ENCODE results near the gene ARHGAP19.
A peak's percentile ranks its signal among the peaks of the same experiment; 100 is the strongest.

Gene ARHGAP19

DNA sequence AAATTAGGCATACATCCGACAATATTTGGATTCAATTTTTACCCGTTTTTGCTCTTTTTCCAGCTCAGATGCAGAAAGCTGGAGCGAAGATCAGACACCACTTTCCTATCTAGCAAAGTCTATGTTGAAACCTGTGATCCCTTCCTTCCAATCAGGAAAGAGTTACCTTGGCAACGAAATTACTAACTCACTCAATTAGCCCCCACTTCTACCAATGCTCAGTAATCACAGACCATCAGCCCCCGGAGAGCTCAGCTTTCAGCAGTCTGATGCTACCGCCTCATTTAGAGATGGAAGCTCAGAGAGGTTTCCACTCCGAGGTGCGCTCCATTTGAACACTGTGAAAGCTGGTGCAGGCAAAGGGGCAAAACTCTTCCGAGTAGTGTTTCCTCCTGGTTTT is 33.3 kb upstream of the ARHGAP19 start:
- peak in 39 of 42 donors; percentile 22 to 92 (median 62) for DNase-seq
- intact Hi-C loops (cut with DNase I), result no loop called here

- intact Hi-C loops (cut with DNase I), result no loop called here
- DNase-seq, result no peak
These were observed 31.1 kb upstream of the ARHGAP19 start for GRCh38 chr10:97323501-97323900.

- intact Hi-C loops (cut with DNase I), result no loop called here
- peak in 13 of 42 donors; percentile 11 to 66 (median 43) for DNase-seq
These were observed 29.4 kb upstream of the ARHGAP19 start for GRCh38 chr10:97321804-97322190.

DNA sequence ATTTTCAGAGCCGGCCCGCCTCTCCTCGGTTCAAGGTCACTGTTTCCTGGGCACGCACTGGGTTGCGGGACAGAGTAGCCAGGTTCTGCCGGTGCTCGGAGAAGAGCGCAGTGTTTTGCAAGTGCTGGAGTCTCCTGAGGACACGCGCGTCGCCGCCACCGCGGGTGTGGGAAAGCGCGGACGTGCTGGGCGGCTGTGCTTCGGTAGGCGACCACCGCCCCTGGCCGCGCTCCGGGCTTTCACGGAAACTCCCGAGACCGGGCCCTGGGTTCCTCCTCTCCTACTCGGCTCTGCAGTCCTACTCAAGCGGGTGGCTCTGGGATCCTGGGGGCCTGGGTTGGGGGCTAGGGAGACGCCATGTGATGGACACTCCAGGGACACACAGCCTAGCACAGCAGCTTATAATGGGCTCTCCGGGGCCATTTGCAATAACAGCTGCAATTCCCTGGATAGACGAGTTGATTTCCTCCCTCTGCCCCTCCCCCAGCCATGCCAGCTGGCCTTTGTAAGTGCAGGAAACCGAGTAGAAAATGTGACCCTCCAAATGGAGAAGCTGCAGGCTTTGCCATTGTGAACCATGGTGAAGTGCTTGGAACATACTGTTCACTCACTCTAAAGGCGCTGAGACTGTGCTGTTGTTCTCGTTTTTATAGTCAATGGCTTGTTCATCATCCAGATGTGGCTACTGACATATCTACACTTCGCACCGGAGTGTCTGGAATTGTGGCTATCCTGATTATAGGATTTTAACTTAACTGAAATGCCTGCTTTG is 28.8 kb upstream of the ARHGAP19 start:
- intact Hi-C loops (cut with DNase I), result no loop called here
- DNase-seq, result peak in 39 of 42 donors; percentile 31 to 83 (median 65)

DNA sequence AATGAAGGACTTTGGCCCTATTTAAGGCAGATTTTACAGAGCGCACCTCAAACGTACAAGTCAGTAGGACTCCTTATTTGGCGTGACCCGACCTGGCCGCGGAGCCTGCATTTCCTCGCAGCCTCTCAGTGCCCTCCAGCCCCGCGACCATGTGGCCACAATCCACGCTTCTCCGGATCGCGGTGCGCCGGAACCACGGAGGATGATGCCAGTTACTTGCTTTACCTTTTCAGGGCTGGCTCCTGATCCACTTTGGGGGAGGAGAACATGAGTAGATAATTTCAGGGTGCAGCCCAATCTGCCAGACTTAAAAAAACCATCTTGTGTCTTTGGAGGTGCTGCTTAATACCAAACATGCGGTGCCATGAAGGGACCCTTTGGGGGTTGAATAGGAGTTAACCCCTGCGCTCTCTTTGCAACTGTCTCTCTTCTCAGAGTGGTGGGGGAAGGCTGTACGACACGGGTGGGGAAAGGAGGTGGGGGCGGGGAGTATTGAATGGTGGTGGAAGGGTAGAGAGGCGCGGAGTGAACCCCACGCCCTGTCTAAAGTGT is 28.1 kb upstream of the ARHGAP19 start:
- DNase-seq, result peak in 32 of 42 donors; percentile 8 to 67 (median 42)
- intact Hi-C loops (cut with DNase I), result no loop called here

- peak; percentile 28 to 83 (median 68) for DNase-seq
These were observed 27.4 kb upstream of the ARHGAP19 start for GRCh38 chr10:97319671-97320479.

DNA sequence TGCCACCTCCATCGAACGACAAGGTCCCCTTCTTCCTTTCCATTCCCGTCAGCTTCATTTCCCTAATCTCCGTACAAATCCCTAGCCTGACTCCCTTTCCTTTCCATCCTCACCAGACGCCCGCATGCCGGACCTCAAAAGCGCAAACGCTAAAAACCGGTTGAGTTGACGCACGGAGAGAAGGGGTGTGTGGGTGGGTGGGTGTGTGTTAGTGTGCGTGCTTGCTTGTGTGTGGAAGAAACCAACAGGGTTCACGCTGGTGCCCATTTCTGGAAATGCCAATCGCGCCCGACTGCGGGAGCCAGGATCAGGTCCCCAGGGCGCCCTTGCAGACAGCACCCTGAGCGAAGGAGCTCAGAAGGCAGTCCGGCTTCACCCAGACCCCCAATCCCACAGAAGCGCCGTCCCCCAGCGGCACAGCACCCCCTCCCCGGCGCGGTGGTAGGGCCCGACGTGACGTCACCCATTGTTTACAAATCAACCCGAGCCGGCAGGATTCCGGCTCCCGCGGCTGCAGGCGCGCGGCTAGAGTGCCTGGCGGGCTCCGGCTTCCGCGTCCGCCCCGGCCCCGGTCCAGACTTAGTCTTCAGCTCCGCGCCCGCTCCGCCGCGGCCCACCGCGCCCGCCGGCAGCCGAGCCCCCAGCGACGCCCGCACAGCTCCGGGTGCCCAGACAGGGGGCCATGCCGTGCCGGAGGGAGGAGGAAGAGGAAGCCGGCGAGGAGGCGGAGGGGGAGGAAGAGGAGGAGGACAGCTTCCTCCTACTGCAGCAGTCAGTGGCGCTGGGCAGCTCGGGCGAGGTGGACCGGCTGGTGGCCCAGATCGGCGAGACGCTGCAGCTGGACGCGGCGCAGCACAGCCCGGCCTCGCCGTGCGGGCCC is 26.6 kb upstream of the ARHGAP19 start, which contains the start of gene FRAT1:
Gene FRAT1 (plus strand): TSS at position 500 of the 880 bp plus-strand sequence. CDS start 183 bp downstream, at position 683.
- DNase-seq, result peak; percentile 78 to 96 (median 91)
- intact Hi-C loops (cut with DNase I), result loop anchor here (1.0 kb wide), 1 partner anchor 15 kb away; the partner anchor contains the start of gene FRAT2

More at GRCh38 chr10:97319671-97320479, 27.4 kb upstream of the ARHGAP19 start:
- intact Hi-C loops (cut with DNase I), result loop anchor here (1.0 kb wide), 1 partner anchor 14 kb away; the partner anchor contains the start of gene FRAT2

DNA sequence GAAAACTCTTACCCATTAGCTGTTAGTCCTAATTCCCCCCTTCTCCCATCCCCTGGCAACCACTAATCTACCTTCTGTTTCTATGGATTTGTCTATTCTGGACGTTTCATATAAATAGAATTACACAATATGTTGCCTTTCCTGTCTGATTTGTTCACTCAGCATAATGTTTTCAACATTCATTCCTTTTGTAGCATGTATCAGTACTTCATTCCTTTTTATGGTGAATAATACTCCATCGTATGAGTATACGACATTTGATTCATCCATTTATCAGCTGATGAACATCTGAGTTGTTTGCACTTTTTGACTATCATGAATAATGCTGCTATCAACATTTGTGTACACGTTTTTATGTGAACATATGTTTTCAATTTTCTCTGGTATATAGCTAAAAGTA is 22.2 kb upstream of the ARHGAP19 start:
- intact Hi-C loops (cut with DNase I), result no loop called here
- no peak for DNase-seq

- DNase-seq, result no peak
- intact Hi-C loops (cut with DNase I), result no loop called here
These were observed 20.5 kb upstream of the ARHGAP19 start for GRCh38 chr10:97312897-97313296.

DNA sequence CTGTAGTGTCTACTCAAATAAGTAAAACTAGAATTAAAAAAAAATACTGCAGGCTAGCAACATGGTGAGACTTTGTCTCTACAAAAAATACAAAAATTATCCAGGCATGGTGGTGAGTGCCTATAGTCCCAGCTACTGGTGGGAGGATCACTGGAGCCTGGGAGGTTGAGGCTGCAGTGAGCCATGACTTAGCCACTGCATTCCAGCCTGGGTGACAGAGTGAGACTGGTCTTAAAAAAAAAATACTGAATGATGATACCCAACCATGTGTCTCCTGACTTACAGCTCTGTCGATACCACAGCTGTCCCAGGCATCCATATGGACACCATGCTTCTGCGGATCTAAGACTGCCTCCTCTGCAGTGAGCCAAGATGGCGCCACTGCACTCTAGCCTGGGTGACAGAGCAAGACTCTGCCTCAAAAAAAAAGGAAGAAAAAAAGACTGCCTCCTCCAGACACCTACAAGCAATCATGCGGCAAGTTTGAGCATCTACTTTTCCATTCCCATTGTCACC is 18.7 kb upstream of the ARHGAP19 start:
- no peak for DNase-seq
- intact Hi-C loops (cut with DNase I), result no loop called here

DNA sequence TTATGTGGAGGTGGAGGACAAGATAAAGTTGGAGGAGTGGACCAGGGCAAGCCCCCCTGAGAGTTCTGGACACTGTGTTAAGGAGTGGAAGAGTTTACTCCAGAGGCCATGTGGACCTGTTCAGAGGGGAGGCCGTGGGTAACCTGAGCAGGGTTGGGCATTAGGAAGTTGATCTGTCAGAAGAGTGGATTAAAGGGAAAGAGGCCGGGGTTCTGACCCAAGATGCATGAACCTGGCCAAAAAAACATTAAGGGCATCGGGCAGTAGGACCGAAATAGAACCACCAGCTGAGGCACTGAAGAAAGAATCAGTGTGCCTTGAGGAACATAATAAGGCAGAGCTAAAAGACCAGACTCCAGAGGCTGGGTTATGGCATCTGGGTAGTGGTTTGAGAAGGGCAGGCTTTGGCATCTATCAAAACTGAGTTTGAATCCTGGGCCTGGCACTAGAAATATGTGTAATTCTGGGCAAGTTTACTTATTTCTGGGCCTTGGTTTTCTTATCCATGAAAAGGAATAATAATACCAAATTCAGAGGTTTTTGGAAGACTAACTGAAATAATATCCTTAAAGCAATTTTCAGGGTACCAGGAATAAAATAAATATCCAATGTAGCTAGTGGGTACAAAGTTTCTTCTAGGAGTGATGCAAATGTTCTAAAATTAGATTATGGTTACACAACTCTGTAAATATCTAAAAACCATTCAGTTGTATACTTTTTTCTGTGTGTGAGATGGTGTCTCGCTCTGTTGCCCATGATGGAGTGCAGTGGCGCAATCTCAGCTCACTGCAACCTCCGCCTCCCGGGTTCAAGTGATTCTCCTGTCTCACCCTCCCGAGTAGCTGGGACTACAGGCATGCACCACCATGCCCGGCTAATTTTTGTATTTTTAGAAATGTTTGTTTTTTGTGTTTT is 15.7 kb upstream of the ARHGAP19 start:
- no peak for DNase-seq
- intact Hi-C loops (cut with DNase I), result no loop called here

- intact Hi-C loops (cut with DNase I), result no loop called here
- no peak for DNase-seq
These were observed 15.0 kb upstream of the ARHGAP19 start for GRCh38 chr10:97307441-97307840.

GRCh38 chr10:97302088-97302791 is 9.8 kb upstream of the ARHGAP19 start:
- no peak for DNase-seq
- intact Hi-C loops (cut with DNase I), result no loop called here

DNA sequence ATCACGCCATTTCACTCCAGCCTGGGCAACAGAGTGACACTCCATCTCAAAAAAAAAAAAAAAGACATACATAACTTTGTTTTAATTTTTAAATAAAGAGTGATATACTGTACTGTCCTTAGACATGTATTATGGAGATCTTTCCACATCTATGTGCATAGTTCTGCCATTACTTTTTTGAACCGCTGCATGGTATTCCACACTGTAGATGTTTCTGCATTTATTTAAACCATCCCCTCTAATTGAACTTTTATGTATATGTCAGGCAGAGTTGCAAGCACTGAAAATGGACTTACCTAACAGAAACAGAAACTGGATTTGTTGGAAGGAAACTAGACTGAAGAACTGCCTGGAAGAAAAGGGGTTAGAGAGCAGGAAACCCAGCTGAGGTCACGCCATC is 8.5 kb upstream of the ARHGAP19 start:
- DNase-seq, result no peak
- intact Hi-C loops (cut with DNase I), result no loop called here

DNA sequence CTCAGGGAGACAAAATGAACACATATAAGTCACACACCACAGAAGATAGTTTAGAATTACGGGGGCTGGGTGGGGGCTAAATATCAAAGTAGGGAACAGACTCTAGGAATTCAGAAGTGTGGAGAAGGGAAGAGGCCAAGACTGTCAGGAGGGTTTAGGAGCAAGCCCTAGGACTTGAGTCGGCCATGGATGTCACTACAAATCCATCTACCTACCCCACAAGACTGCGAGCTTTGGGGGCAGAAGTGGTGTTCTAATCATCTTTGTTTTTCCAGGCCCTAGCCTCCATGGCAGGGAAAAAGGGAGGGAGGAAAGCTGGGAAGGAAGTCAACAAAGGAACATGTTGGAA is 5.8 kb upstream of the ARHGAP19 start:
- intact Hi-C loops (cut with DNase I), result no loop called here

DNA sequence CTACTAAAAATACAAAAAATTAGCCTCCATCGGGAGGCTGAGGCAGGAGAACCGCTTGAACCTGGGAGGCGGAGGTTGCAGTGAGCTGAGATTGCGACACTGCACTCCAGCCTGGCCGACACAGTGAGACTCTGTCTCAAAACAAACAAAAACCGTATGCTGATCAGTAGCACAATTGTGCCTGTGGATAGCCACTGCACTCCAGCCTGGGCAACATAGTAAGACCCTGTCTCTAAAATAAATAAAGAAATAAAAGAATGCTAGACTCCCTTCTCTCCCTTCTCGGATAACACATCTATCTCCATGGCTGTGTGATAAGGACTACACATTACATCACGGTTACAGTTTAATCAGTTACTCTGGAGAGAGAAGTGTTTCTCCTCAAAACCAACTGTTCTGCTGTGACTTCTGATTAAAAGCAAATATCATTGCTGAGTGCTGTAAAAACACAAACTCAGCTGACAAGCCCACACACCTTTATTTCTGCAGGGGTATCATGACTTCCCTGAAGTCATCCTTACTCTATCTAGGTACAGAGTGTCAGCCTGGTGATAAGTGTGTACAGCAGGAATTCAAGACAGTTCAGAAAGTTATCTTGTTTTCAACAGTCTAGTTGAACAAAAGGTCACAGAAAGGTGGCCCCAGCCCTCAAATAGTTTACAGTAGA is 5.3 kb upstream of the ARHGAP19 start:
- intact Hi-C loops (cut with DNase I), result no loop called here
- DNase-seq, result no peak

More for the DNA sequence above, 5.8 kb upstream of the ARHGAP19 start:
- no peak for DNase-seq

DNA sequence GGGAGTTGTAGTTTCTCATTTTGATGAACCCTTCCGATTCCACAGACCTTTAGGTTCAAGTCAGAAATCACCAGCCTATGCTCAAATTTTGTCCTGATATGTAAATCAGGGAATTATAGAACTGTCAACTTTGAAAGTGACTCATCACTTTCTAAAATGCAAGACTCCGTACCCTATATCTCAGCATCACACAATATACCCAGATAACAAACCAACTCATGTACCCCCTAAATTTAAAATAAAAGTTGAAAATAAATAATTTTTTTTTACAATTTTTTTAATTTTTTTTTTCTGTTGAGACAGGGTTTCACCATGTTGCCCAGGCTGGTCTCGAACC is 393 bp upstream of the ARHGAP19 start:
- intact Hi-C loops (cut with DNase I), result no loop called here
- DNase-seq, result no peak
